Measurements from ENCODE around the gene COL6A1. TPM values are rescaled to one million over a fixed set of nuclear protein-coding genes. Genes with fewer than 3 reads are reported as not detected.

The COL6A1 gene
- total and polyA plus RNA-seq, 2 experiments from 2014 or later = 296 to 592 TPM

- Histone ChIP-seq H2AFZ (no peak overlapping the region), H3K4me3 (no peak overlapping the region), H3K36me3 (replicated peaks; ENCODE audit: insufficient read depth, low read depth) (no peaks in the 10 kb centered on the region), H3K79me2 (no peaks in the 10 kb centered on the region), H3K9me3 (ENCODE audit: low read depth) (no peaks in the 10 kb centered on the region), H3K4me2 (no peak overlapping the region), H3K27ac (peak overlapping the region; percentile 0), H3K4me1 (ENCODE audit: insufficient read depth) (peaks cover 19% of the 10 kb centered on the region), H3K27me3 (no peaks in the 10 kb centered on the region), H4K20me1 (ENCODE audit: insufficient read depth, poor library complexity, severe bottlenecking) (no peaks in the 10 kb centered on the region), H3K9me2 (replicated peaks; ENCODE audit: insufficient read depth) (no peaks in the 10 kb centered on the region)
- TF ChIP-seq CTCF (IDR thresholded peaks at IDR 0.05; ENCODE audit: poor library complexity) = no peak
- TF ChIP-seq EZH2phosphoT487 (IDR thresholded peaks at IDR 0.05; ENCODE audit: low read depth, severe bottlenecking, unreplicated experiment) = no peak
- no peak for TF ChIP-seq EZH2 (IDR thresholded peaks at IDR 0.05; ENCODE audit: borderline replicate concordance)
- 89% methylated on average over 10 of the region's 10 CpGs for WGBS (ENCODE audit: low lambda C conversion rate, missing lambda C conversion rate)
- no peak for DNase-seq (ENCODE audit: low spot score)
Observed at GRCh38 chr21:46054031-46054430, 72.5 kb downstream of the COL6A1 start.

GRCh38 chr21:46054451-46054881 lies 72.9 kb downstream of the COL6A1 start:
- H3K79me2 ChIP-seq = no peaks in the 10 kb centered on the region
- peak overlapping the region; percentile 0 for H3K27ac ChIP-seq
- TF ChIP-seq EZH2 (IDR thresholded peaks at IDR 0.05; ENCODE audit: borderline replicate concordance) (no peak), CTCF (IDR thresholded peaks at IDR 0.05; ENCODE audit: poor library complexity) (no peak), EZH2phosphoT487 (IDR thresholded peaks at IDR 0.05; ENCODE audit: low read depth, severe bottlenecking, unreplicated experiment) (no peak)
- no peak overlapping the region for H2AFZ ChIP-seq
- no peak overlapping the region for H3K4me3 ChIP-seq
- H3K36me3 ChIP-seq (replicated peaks; ENCODE audit: insufficient read depth, low read depth) = no peaks in the 10 kb centered on the region
- no peak for DNase-seq (ENCODE audit: low spot score)
- 71% methylated on average over 7 of the region's 12 CpGs for WGBS (ENCODE audit: low lambda C conversion rate, missing lambda C conversion rate)
- no peaks in the 10 kb centered on the region for H3K9me2 ChIP-seq (replicated peaks; ENCODE audit: insufficient read depth)
- H4K20me1 ChIP-seq (ENCODE audit: insufficient read depth, poor library complexity, severe bottlenecking) = no peaks in the 10 kb centered on the region
- H3K4me1 ChIP-seq (ENCODE audit: insufficient read depth) = peaks cover 19% of the 10 kb centered on the region
- H3K9me3 ChIP-seq (ENCODE audit: low read depth) = no peaks in the 10 kb centered on the region
- no peak overlapping the region for H3K4me2 ChIP-seq
- H3K27me3 ChIP-seq = no peaks in the 10 kb centered on the region

Other genes starting within 250 kb of the COL6A1 start
- 389 and 509 TPM in 2 replicates for gene COL6A2, start 116.3 kb downstream of the COL6A1 start, total RNA-seq
- 832 and 940 TPM in 2 replicates for gene COL6A2, start 116.3 kb downstream of the COL6A1 start, polyA plus RNA-seq
- 25.8 and 27.5 TPM in 2 replicates for gene FTCD, start 173.8 kb downstream of the COL6A1 start, total RNA-seq
- gene FTCD, start 173.8 kb downstream of the COL6A1 start, polyA plus RNA-seq = 60.9 and 76.8 TPM in 2 replicates
- 8.3 and 10.1 TPM in 2 replicates for gene SPATC1L, start 202.7 kb downstream of the COL6A1 start, total RNA-seq
- gene SPATC1L, start 202.7 kb downstream of the COL6A1 start, polyA plus RNA-seq = 24.2 and 29.9 TPM in 2 replicates
- gene LSS, start 247.0 kb downstream of the COL6A1 start, total RNA-seq = 122 and 146 TPM in 2 replicates
- 131 TPM in 2 replicates for gene LSS, start 247.0 kb downstream of the COL6A1 start, polyA plus RNA-seq

Measured in hepatocyte (in vitro differentiated cells).